H9 (cell line): ENCODE measurements around the gene SLCO3A1. TPM values are rescaled to one million over a fixed set of nuclear protein-coding genes. Genes with fewer than 3 reads are reported as not detected.

ENCODE experiments used
- DNase-seq: peaks from one replicate; pipeline ENCODE4 v3.0.0-alpha.2; 2017
- H2AFZ ChIP-seq: one replicate; pipeline ENCODE4 v1.6.1; 2013; ENCODE audit warnings: mild to moderate bottlenecking, low read length, control low read depth, moderate library complexity
- H2AK5ac ChIP-seq: 2 replicates; pipeline ENCODE4 v1.6.1; 2013; ENCODE audit warnings: low read length, control low read depth, mixed read lengths; ENCODE audit not compliant: insufficient read length
- H2BK120ac ChIP-seq: one replicate; pipeline ENCODE4 v1.6.1; 2013; ENCODE audit warnings: low read depth, mild to moderate bottlenecking, low read length, control low read depth, inconsistent platforms; ENCODE audit not compliant: poor library complexity, severe bottlenecking
- H2BK12ac ChIP-seq: 2 replicates; pipeline ENCODE4 v1.6.1; 2013; ENCODE audit warnings: low read length, control low read depth, mixed read lengths, low read depth; ENCODE audit not compliant: insufficient read length
- H2BK15ac ChIP-seq: 2 replicates; pipeline ENCODE4 v1.6.1; 2013; ENCODE audit warnings: low read depth, low read length, control low read depth
- H2BK20ac ChIP-seq: one replicate; pipeline ENCODE4 v1.6.1; 2013; ENCODE audit warnings: low read depth, mild to moderate bottlenecking, low read length, control low read depth, inconsistent platforms; ENCODE audit not compliant: poor library complexity, severe bottlenecking
- H2BK5ac ChIP-seq: 2 replicates; pipeline ENCODE4 v1.6.1; 2013; ENCODE audit warnings: low read length, control low read depth, mixed read lengths; ENCODE audit not compliant: insufficient read length
- H3K14ac ChIP-seq: 2 replicates; pipeline ENCODE4 v1.6.1; 2013; ENCODE audit warnings: low read length, control low read depth; ENCODE audit not compliant: insufficient read depth
- H3K18ac ChIP-seq: 2 replicates; pipeline ENCODE4 v1.6.1; 2013; ENCODE audit warnings: low read depth, mild to moderate bottlenecking, mixed read lengths, low read length, control low read depth; ENCODE audit not compliant: insufficient read length
- H3K23ac ChIP-seq: 2 replicates; pipeline ENCODE4 v1.6.1; 2013; ENCODE audit warnings: low read length, control low read depth, mixed read lengths, low read depth; ENCODE audit not compliant: insufficient read length
- H3K23me2 ChIP-seq: 2 replicates; pipeline ENCODE4 v1.6.1; 2013; ENCODE audit warnings: low read depth, mild to moderate bottlenecking, mixed read lengths, low read length, control low read depth; ENCODE audit not compliant: insufficient read length, poor library complexity, severe bottlenecking
- H3K27ac ChIP-seq: 2 replicates; pipeline ENCODE4 v1.5.1; 2013; ENCODE audit warnings: low read length, control low read depth, mixed read lengths, low read depth; ENCODE audit not compliant: insufficient read length
- H3K27me3 ChIP-seq: 2 replicates; pipeline ENCODE4 v1.6.1; 2013; ENCODE audit warnings: low read length, control low read depth, inconsistent platforms; ENCODE audit not compliant: insufficient read depth
- H3K4ac ChIP-seq: 2 replicates; pipeline ENCODE4 v1.6.1; 2013; ENCODE audit warnings: low read depth, mild to moderate bottlenecking, control low read depth, inconsistent platforms, low read length, moderate library complexity
- H3K4me1 ChIP-seq: 2 replicates; pipeline ENCODE4 v1.6.1; 2013; ENCODE audit warnings: low read length, control low read depth, inconsistent platforms; ENCODE audit not compliant: insufficient read depth
- H3K4me2 ChIP-seq: 2 replicates; pipeline ENCODE4 v1.6.1; 2013; ENCODE audit warnings: low read length, control low read depth, mixed read lengths; ENCODE audit not compliant: insufficient read length, insufficient read depth
- H3K56ac ChIP-seq: 2 replicates; pipeline ENCODE4 v1.6.1; 2013; ENCODE audit warnings: low read depth, mild to moderate bottlenecking, mixed read lengths, low read length, control low read depth; ENCODE audit not compliant: insufficient read length
- H3K79me1 ChIP-seq: 2 replicates; pipeline ENCODE4 v1.6.1; 2013; ENCODE audit warnings: low read depth, mild to moderate bottlenecking, moderate library complexity, low read length, control low read depth, inconsistent platforms; ENCODE audit not compliant: insufficient read depth, poor library complexity, severe bottlenecking
- H3K79me2 ChIP-seq: 2 replicates; pipeline ENCODE4 v1.6.1; 2013; ENCODE audit warnings: low read length, control low read depth, inconsistent platforms; ENCODE audit not compliant: insufficient read depth
- H3K9ac ChIP-seq: 2 replicates; pipeline ENCODE4 v1.6.1; 2013; ENCODE audit warnings: low read length, control low read depth, mixed read lengths; ENCODE audit not compliant: insufficient read length; ENCODE audit errors: extremely low read depth
- H3K9me3 ChIP-seq: one replicate; pipeline ENCODE4 v1.6.1; 2013; ENCODE audit warnings: low read depth, low read length, inconsistent platforms; ENCODE audit not compliant: control insufficient read depth
- H3T11ph ChIP-seq: one replicate; pipeline ENCODE4 v1.6.1; 2013; ENCODE audit warnings: mild to moderate bottlenecking, low read length, control low read depth, inconsistent platforms
- H4K20me1 ChIP-seq: one replicate; pipeline ENCODE4 v1.6.1; 2013; ENCODE audit not compliant: control insufficient read depth, insufficient read length, insufficient read depth
- H4K5ac ChIP-seq: 2 replicates; pipeline ENCODE4 v1.6.1; 2013; ENCODE audit warnings: low read depth, mild to moderate bottlenecking, mixed read lengths, low read length, control low read depth; ENCODE audit not compliant: insufficient read length
- H4K8ac ChIP-seq: replicated peaks from 2 replicates; pipeline ENCODE4 v1.6.1; 2013; ENCODE audit warnings: low read length, control low read depth, mixed read lengths, low read depth; ENCODE audit not compliant: insufficient read length
- H4K91ac ChIP-seq: 2 replicates; pipeline ENCODE4 v1.6.1; 2013; ENCODE audit warnings: low read depth, mild to moderate bottlenecking, moderate library complexity, mixed read lengths, low read length, control low read depth; ENCODE audit not compliant: insufficient read length
- H3K27ac Mint-ChIP-seq, 3 experiments: 2 replicates in 2 of 3; 3 replicates in 1 of 3; pipeline ENCODE4 v1.8.0; 2020 to 2021; ENCODE audit warnings: mixed read lengths in 3 of 3, mild to moderate bottlenecking in 1 of 3, moderate library complexity in 1 of 3
- H3K27me3 Mint-ChIP-seq: 2 replicates; pipeline ENCODE4 v1.8.0; 2021; ENCODE audit warnings: low read depth, mild to moderate bottlenecking, moderate library complexity, mixed read lengths
- H3K36me3 Mint-ChIP-seq, 3 experiments: 2 replicates in 2 of 3; 3 replicates in 1 of 3; pipeline ENCODE4 v1.8.0; 2020 to 2021; ENCODE audit warnings: low read depth in 3 of 3, mixed read lengths in 3 of 3; ENCODE audit not compliant: insufficient read depth in 1 of 3
- H3K4me1 Mint-ChIP-seq, 2 experiments: 2 replicates each; pipeline ENCODE4 v1.8.0; 2020; ENCODE audit warnings: mixed read lengths in 2 of 2
- H3K4me3 Mint-ChIP-seq, 2 experiments: 2 replicates in 1 of 2; 3 replicates in 1 of 2; pipeline ENCODE4 v1.8.0; 2020 to 2021; ENCODE audit warnings: mild to moderate bottlenecking in 2 of 2, mixed read lengths in 2 of 2, moderate library complexity in 1 of 2
- H3K9me3 Mint-ChIP-seq, 2 experiments: 2 replicates in 1 of 2; 3 replicates in 1 of 2; pipeline ENCODE4 v1.8.0; 2020; ENCODE audit warnings: mild to moderate bottlenecking in 2 of 2, mixed read lengths in 2 of 2, moderate library complexity in 1 of 2
- WGBS: extraction: QIAGEN DNeasy Blood & Tissue Kit; methylation state at CpG from one replicate; pipeline ENCODE4 v1.1.7; 2013; ENCODE audit warnings: missing lambda C conversion rate, low lambda C conversion rate, mixed read lengths; ENCODE audit not compliant: insufficient read length; ENCODE audit errors: extremely low coverage; 5-methylcytosine and 5-hydroxymethylcytosine counted together
- total RNA-seq: library from RNA; stranded (reverse); gene quantifications from 2 replicates; pipeline ENCODE4 v1.2.1, GENCODE V29; 2021
- TF ChIP-seq, protein P1 (sequence below): fragments of 200-600 bp; sonication (generic); conservative IDR thresholded peaks from 3 replicates; pipeline ENCODE4 v1.8.0; 2021; ENCODE audit warnings: antibody characterized with exemption, mild to moderate bottlenecking

SLCO3A1 gene
- total RNA-seq, 1 experiment from 2014 or later, result 9.4 TPM

DNA sequence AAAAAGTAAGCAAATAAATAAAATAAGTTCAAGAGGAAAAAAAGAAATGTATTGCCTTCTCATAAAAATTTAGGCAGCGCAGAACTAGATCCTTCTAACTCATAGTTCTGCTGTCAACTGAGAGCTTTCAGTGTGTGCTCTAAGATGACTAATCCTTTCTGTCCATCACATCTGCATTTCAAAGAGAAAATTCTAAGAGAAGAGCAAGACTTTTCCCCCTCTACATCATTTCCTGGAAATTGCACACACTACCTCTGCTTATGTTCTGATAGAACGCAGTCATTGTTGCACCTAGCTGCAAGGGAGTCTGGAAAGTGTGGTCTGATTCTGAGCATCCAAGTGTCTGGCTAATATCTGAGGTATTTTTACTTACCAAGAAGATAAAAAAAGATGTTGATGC lies 39.6 kb upstream of the SLCO3A1 start:
- no CpG with 5 or more reads among the region's 2 CpGs for WGBS
- no peak overlapping the region for H3T11ph ChIP-seq

More for the DNA sequence above, 39.6 kb upstream of the SLCO3A1 start:
- peaks cover 13 to 16% of the 10 kb centered on the region in 2 experiments for H3K9me3 Mint-ChIP-seq
- Histone ChIP-seq H4K20me1 (no peaks in the 10 kb centered on the region), H3K56ac (no peak overlapping the region), H4K91ac (no peak overlapping the region), H3K18ac (no peak overlapping the region), H2BK120ac (no peak overlapping the region), H3K79me2 (no peaks in the 10 kb centered on the region), H2AFZ (no peak overlapping the region), H3K4me1 (no peaks in the 10 kb centered on the region), H2BK15ac (no peak overlapping the region), H2BK20ac (no peak overlapping the region), H3K23me2 (no peaks in the 10 kb centered on the region), H2AK5ac (no peak overlapping the region), H3K4me2 (no peak overlapping the region), H4K5ac (no peak overlapping the region), H3K79me1 (no peaks in the 10 kb centered on the region), H4K8ac (no peak overlapping the region), H3K14ac (no peak overlapping the region), H2BK12ac (no peak overlapping the region), H3K9me3 (no peaks in the 10 kb centered on the region), H2BK5ac (no peak overlapping the region), H3K27ac (no peak overlapping the region), H3K23ac (no peak overlapping the region), H3K27me3 (no peaks in the 10 kb centered on the region), H3K9ac (no peak overlapping the region), H3K4ac (no peak overlapping the region)
- H3K36me3 Mint-ChIP-seq, result peaks cover 4 to 6% (median 5%) of the 10 kb centered on the region in 3 experiments; a peak in 5 of 7 replicates
- no peak overlapping the region for H3K4me3 Mint-ChIP-seq
- TF ChIP-seq, protein P1, sequence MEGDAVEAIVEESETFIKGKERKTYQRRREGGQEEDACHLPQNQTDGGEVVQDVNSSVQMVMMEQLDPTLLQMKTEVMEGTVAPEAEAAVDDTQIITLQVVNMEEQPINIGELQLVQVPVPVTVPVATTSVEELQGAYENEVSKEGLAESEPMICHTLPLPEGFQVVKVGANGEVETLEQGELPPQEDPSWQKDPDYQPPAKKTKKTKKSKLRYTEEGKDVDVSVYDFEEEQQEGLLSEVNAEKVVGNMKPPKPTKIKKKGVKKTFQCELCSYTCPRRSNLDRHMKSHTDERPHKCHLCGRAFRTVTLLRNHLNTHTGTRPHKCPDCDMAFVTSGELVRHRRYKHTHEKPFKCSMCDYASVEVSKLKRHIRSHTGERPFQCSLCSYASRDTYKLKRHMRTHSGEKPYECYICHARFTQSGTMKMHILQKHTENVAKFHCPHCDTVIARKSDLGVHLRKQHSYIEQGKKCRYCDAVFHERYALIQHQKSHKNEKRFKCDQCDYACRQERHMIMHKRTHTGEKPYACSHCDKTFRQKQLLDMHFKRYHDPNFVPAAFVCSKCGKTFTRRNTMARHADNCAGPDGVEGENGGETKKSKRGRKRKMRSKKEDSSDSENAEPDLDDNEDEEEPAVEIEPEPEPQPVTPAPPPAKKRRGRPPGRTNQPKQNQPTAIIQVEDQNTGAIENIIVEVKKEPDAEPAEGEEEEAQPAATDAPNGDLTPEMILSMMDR, result no peak
- H3K4me1 Mint-ChIP-seq, result no peaks in the 10 kb centered on the region
- H3K27ac Mint-ChIP-seq, result no peak overlapping the region
- no peaks in the 10 kb centered on the region; the same call in 1 of the 2 replicates for H3K27me3 Mint-ChIP-seq
- no peak for DNase-seq
